GM12892 (cell line): ENCODE results near the gene FN1.

Experiments
- POLR2A ChIP-seq: IDR thresholded peaks from 2 replicates; pipeline ENCODE4 v1.6.1; 2011; ENCODE audit warnings: low read depth, low read length, control low read depth
- TAF1 ChIP-seq: IDR thresholded peaks from 2 replicates; pipeline ENCODE4 v1.6.1; 2011; ENCODE audit warnings: low read depth, mild to moderate bottlenecking, control low read depth, low read length, borderline replicate concordance

GRCh38 chr2:215455958-215456357, 20.1 kb upstream of the FN1 start:
- TF ChIP-seq POLR2A = no peak
- no peak for TF ChIP-seq TAF1
